ENCODE data around the gene FCAR.

GRCh38 chr19:54923276-54923675, 49.2 kb downstream of the FCAR start:
- TF ChIP-seq CTCF (conservative IDR thresholded peaks at IDR 0.05; ENCODE audit: low read depth, low read length) (no peak), EZH2phosphoT487 (IDR thresholded peaks at IDR 0.05; ENCODE audit: borderline replicate concordance, low read length) (no peak)

Measured in PC-3 (cell line).